HUES6 (cell line): ENCODE results near the gene OR8D4.
"Not testable (repeated sequence)": the region's sequence is repeated elsewhere in the genome, so short reads cannot be mapped to it uniquely, and the experiment has no call there.

Experiments used
- H3K27ac ChIP-seq: 2 replicates; pipeline ENCODE4 v1.7.0; 2013; ENCODE audit warnings: low read depth, mild to moderate bottlenecking, low read length, inconsistent platforms
- H3K27me3 ChIP-seq: 2 replicates; pipeline ENCODE4 v1.6.1; 2013; ENCODE audit warnings: low read length; ENCODE audit not compliant: control insufficient read depth, insufficient read depth
- H3K36me3 ChIP-seq: 2 replicates; pipeline ENCODE4 v1.6.1; 2013; ENCODE audit warnings: low read length; ENCODE audit not compliant: control insufficient read depth, insufficient read depth
- H3K4me1 ChIP-seq: 2 replicates; pipeline ENCODE4 v1.6.1; 2013; ENCODE audit warnings: low read length; ENCODE audit not compliant: control insufficient read depth, insufficient read depth
- H3K4me3 ChIP-seq: 2 replicates; pipeline ENCODE4 v1.5.1; 2013; ENCODE audit warnings: low read depth, low read length
- H3K9ac ChIP-seq: one replicate; pipeline ENCODE4 v1.6.1; 2013; ENCODE audit warnings: mild to moderate bottlenecking, low read length
- H3K9me3 ChIP-seq: 2 replicates; pipeline ENCODE4 v1.6.1; 2013; ENCODE audit warnings: low read depth, low read length; ENCODE audit not compliant: control insufficient read depth, insufficient read depth

Gene OR8D4

DNA sequence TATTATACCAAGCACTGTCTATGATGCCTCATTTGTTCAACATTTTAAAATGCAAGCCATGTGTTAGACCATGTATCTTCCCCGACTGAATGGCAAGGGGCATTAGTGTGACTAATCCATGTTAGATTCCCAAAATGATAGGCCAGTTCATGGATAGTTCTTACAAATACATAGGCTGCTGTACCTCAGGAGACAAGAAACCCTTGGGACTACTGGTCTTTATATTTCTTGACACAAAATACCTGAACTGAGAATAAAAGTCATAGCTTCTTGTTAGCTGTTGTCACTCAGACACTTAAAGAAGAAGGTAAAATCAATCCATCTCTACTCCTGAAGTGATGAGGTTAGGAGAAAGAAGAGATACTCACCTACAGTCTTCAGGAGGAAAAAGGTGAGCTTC lies at the start of gene OR8D4:
TSS of gene OR8D4 (plus strand) at position 301 of the 400 bp plus-strand sequence. CDS start 4,265 bp downstream, outside the sequence.
- Histone ChIP-seq H3K4me1 (peaks cover 3% of the 10 kb centered on the region; the same call in 1 of the 2 replicates), H3K4me3 (no peak within 1 kb of the TSS), H3K36me3 (no peaks in the 10 kb centered on the region), H3K9ac (no peak within 1 kb of the TSS), H3K9me3 (no peaks in the 10 kb centered on the region), H3K27me3 (no peaks in the 10 kb centered on the region), H3K27ac (no peak within 1 kb of the TSS)

DNA sequence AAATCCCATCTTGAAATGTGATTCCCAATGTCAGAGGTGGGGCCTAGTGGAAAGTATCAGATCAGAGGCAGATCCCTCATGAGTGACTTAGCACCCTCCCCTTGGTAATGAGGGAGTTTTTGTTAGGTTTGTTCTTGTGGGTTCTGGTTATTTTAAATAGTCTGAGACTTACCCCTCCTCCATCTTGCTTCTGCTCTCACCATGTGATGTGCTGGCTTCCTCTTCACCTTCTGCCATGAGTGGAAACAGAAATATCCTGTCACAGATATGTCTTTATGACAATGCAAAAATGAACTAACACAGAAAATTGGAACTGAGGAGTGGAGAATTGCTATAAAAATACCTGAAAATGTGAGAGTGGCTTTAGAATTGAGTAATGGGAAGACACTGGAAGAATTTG lies 49.6 kb upstream of the OR8D4 start:
- no peak overlapping the region for H3K9ac ChIP-seq
- no peak overlapping the region for H3K4me3 ChIP-seq
- no peak overlapping the region for H3K27ac ChIP-seq
- H3K4me1 ChIP-seq: peaks cover 17% of the 10 kb centered on the region
- H3K36me3 ChIP-seq: no peaks in the 10 kb centered on the region
- no peaks in the 10 kb centered on the region for H3K27me3 ChIP-seq
- peaks cover 32% of the 10 kb centered on the region for H3K9me3 ChIP-seq

DNA sequence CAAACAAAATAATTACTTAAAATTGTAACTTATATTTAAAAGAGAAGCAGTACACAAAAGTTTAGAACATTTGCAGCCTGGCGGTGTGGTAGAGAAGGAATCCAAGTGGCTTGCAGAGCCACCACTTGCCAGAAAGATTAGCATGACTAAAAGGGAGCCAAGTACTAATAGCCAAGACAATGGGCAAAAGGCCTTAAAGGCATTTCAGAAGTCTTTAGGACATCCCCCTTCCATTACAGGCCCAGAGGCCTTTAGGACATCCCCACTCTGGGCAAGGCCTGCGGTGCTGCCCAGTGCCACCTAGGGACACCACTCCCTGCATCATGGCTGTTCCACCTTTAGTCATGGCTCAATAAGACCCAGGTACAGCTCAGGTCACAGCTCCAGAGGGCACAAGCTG lies 48.9 kb upstream of the OR8D4 start:
- Histone ChIP-seq H3K36me3 (no peaks in the 10 kb centered on the region), H3K4me3 (no peak overlapping the region), H3K27me3 (no peaks in the 10 kb centered on the region), H3K27ac (peak overlapping the region; percentile 30; the same call in 1 of the 2 replicates), H3K9ac (no peak overlapping the region), H3K4me1 (peaks cover 17% of the 10 kb centered on the region), H3K9me3 (peaks cover 38% of the 10 kb centered on the region)

DNA sequence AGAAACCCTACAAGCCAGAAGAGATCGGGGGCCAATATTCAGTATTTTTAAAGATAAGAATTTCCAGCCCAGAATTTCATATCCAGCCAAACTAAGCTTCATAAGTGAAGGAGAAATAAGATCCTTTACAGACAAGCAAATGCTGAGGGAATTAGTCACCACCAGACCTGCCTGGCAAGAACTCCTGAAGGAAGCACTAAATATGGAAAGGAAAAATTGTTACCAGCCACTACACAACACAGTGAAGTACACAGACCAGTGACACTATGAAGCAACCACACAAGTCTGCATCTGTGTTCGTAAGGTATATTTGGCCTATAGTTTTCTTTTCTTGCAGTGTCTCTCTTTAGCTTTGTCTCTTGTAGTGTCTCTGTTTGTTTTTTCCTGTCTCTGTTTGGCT lies 45.5 kb upstream of the OR8D4 start:
- Histone ChIP-seq H3K9ac (no peak overlapping the region), H3K27me3 (no peaks in the 10 kb centered on the region), H3K36me3 (no peaks in the 10 kb centered on the region), H3K4me3 (no peak overlapping the region), H3K4me1 (peaks cover 36% of the 10 kb centered on the region), H3K27ac (no peak overlapping the region), H3K9me3 (peaks cover 33% of the 10 kb centered on the region)

DNA sequence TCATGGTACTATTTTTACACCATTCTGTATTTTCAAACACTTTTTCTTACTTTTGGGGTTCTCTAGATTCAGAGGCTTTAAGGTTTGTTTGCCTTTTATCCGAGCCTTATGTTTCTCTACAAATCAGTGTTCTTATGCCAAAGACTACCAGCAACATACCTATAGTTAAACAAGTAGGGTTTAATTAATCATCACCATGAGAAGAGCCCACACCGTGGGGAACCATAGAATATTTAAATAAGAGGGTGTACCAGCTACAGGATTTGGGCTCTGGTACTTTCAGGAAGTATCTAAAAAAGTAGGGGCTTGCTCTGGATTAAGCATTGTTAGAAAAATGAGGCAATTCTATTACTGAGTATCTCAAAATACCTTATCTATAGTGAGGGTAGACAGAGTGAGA lies 42.2 kb upstream of the OR8D4 start:
- H3K4me1 ChIP-seq: peaks cover 30% of the 10 kb centered on the region
- no peaks in the 10 kb centered on the region for H3K36me3 ChIP-seq
- peaks cover 20% of the 10 kb centered on the region for H3K9me3 ChIP-seq
- H3K27me3 ChIP-seq: no peaks in the 10 kb centered on the region
- no peak overlapping the region for H3K9ac ChIP-seq
- no peak overlapping the region for H3K27ac ChIP-seq
- no peak overlapping the region for H3K4me3 ChIP-seq

DNA sequence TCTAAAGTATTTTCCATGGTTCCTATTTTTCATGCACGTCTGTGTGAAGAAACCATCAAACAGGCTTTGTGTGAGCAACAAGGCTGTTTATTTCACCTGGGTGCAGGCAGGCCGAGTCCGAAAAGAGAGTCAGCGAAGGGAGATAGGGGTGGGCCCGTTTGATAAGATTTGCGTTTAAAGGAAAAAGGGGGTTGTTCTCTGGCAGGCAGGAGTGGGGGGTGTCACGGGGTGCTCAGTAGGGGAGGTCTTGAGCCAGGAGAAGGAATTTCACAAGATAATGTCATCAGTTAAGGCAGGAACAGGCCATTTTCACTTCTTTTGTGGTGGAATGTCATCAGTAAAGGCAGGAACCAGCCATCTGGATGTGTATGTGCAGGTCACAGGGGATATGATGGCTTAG lies 36.7 kb upstream of the OR8D4 start:
- H3K27ac ChIP-seq: peak overlapping the region; percentile 41; the same call in 1 of the 2 replicates
- not testable (repeated sequence) for H3K9ac ChIP-seq, H3K36me3 ChIP-seq, H3K27me3 ChIP-seq, H3K4me3 ChIP-seq
- H3K4me1 ChIP-seq: peaks cover 20% of the 10 kb centered on the region
- peaks cover 12% of the 10 kb centered on the region for H3K9me3 ChIP-seq

DNA sequence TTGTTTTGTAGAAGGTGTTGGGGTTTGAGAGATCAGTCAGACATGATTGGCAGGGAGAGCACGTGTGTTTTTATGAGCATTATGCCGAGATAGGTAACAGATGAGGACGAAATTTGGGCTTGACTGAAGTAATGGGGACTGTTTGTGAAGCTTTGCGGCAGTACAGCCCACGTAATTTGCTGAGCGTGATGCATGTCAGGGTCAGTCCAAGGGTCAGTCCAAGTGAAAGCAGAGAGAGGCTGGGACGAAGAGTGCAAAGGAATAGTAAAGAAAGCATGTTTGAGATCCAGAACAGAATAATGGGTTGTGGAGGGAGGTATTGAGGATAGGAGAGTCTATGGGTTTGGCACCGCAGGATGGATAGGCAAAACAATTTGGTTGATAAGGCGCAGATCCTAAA lies 34.2 kb upstream of the OR8D4 start:
- H3K4me3 ChIP-seq, H3K9ac ChIP-seq, H3K27me3 ChIP-seq, H3K27ac ChIP-seq, H3K36me3 ChIP-seq: not testable (repeated sequence)
- H3K9me3 ChIP-seq: peaks cover 27% of the 10 kb centered on the region
- peaks cover 10% of the 10 kb centered on the region for H3K4me1 ChIP-seq

DNA sequence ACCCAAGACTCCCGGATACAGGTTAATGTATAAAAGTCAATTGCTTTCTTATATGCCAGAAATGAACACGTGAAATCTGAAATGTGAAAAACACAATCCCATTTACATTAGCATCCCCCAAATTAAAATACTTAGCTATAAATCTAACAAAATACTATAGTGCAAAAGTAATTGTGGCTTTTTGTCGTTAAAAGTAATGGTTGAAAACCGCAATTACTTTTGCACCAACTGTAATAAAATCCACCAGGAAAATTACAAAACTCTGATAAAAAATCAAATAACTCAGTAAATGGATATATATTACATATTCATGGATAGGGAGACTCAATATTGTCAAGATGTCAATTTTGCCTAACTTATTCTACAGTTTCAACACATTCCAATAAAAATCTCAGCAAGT lies 21.1 kb upstream of the OR8D4 start:
- no peak overlapping the region for H3K4me3 ChIP-seq
- H3K9ac ChIP-seq: no peak overlapping the region
- H3K27ac ChIP-seq: no peak overlapping the region
- H3K4me1 ChIP-seq: no peaks in the 10 kb centered on the region
- no peaks in the 10 kb centered on the region for H3K36me3 ChIP-seq
- no peaks in the 10 kb centered on the region for H3K9me3 ChIP-seq
- H3K27me3 ChIP-seq: no peaks in the 10 kb centered on the region

DNA sequence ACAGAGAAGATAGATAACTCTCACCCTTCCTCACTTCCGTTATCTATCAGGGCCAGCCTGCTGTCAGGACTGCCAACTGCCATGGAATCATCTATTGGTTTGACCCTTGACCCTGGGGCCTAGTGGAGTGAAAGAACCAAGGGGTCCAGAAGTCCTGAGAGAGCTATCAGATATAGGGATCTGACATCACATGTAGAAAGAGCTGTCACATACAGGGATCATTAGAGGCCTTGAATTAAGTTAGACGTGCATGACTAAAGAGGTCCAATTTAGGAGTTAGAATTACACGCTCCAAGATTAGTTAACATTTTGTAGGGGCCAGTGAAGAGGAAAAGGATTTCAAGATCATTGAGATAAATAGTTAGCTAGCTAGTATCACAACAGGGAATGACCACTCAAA lies 16.4 kb upstream of the OR8D4 start, which contains the start of gene TMEM225:
TSS of gene TMEM225 (minus strand) at position 101 of the 400 bp plus-strand sequence. CDS start 245 bp downstream, outside the sequence.
- no peaks in the 10 kb centered on the region for H3K36me3 ChIP-seq
- no peaks in the 10 kb centered on the region for H3K4me1 ChIP-seq

DNA sequence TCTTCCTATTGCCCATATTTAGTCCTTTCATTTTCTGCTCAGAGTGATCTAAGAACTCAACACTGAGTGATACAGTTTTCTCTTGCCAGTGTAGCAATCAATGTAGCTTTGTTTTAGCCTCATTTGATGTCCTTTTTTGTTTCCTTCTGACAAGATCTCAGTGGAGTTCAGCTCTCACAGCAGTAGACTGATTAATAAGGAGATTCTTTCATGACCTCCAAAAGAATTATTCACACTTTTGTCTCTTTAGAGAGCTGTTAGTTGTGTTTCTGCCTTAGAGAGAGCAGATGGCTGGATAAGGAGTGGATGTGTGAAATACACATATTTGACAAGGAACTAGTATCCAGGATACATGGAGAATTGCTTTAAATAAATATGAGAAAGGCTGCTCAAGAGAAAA lies 9.9 kb upstream of the OR8D4 start:
- Histone ChIP-seq H3K27ac (no peak overlapping the region), H3K9me3 (no peaks in the 10 kb centered on the region), H3K27me3 (no peaks in the 10 kb centered on the region), H3K36me3 (no peaks in the 10 kb centered on the region), H3K4me3 (no peak overlapping the region), H3K4me1 (no peaks in the 10 kb centered on the region), H3K9ac (no peak overlapping the region)

More for the DNA sequence above, 16.4 kb upstream of the OR8D4 start, which contains the start of gene TMEM225:
- no peaks in the 10 kb centered on the region for H3K9me3 ChIP-seq
- no peaks in the 10 kb centered on the region for H3K27me3 ChIP-seq
- H3K9ac ChIP-seq: no peak within 1 kb of the TSS
- H3K27ac ChIP-seq: no peak within 1 kb of the TSS
- H3K4me3 ChIP-seq: no peak within 1 kb of the TSS

DNA sequence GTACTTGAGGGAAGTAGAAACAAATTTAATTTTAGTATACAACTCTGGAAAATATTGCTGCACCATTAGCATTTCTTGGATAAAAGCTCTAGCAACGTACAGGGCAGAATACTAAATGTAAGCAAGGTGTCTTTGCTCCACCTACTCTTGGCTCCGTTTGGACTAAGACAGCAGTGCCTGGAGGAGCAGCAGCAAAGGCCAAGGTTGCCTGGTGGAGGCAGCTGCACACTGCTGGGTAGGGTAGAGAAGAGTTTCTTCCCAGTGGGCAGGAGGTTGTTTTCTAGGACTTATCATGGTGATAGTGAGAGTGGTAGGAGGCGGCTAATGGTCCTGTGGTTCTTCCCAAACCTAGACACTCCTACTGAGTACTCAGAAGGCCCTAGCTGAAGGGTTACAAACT lies 2.2 kb upstream of the OR8D4 start:
- no peaks in the 10 kb centered on the region for H3K9me3 ChIP-seq
- H3K27ac ChIP-seq: no peak overlapping the region
- no peak overlapping the region for H3K4me3 ChIP-seq
- H3K36me3 ChIP-seq: no peaks in the 10 kb centered on the region
- no peaks in the 10 kb centered on the region for H3K27me3 ChIP-seq
- no peak overlapping the region for H3K9ac ChIP-seq
- no peaks in the 10 kb centered on the region for H3K4me1 ChIP-seq

DNA sequence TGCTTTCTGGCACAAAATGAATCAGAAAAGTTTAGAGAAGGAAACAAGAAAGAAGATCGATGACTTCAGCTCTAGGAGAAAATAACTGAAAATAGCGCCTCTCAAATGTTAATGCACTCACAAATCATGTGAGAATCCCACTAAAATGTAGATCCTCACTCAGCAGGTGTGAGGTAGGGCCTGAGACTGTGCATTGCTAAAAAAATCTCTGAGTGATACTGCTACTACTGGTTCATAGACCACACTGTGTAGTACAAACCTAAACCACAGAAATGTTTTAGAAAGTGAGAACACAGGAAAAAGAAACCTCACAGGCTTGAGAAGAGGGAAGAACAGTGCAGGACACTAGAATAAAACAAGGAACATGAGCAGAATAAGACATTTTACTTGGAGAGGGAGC lies 2.0 kb downstream of the OR8D4 start:
- H3K27me3 ChIP-seq: no peaks in the 10 kb centered on the region
- H3K4me1 ChIP-seq: peaks cover 3% of the 10 kb centered on the region; the same call in 1 of the 2 replicates
- H3K36me3 ChIP-seq: no peaks in the 10 kb centered on the region
- no peak overlapping the region for H3K9ac ChIP-seq
- no peak overlapping the region for H3K4me3 ChIP-seq
- H3K27ac ChIP-seq: no peak overlapping the region
- no peaks in the 10 kb centered on the region for H3K9me3 ChIP-seq
